Keratinocyte (primary cell): ENCODE data around the gene MAGI2. TPM values are rescaled to one million over a fixed set of nuclear protein-coding genes. Genes with fewer than 3 reads are reported as not detected.

Experiments used
- DNase-seq: peaks from one replicate; pipeline ENCODE4 v3.0.0-alpha.2; 2011; ENCODE audit warnings: low read depth, missing footprints, low spot score
- FAIRE-seq: peaks from 2 replicates; lab custom pipeline; 2011; peaks lifted over from hg19 to GRCh38; lab: Jason Lieb, UNC
- H2AFZ ChIP-seq: 2 replicates; pipeline ENCODE4 v1.6.0; 2012; ENCODE audit warnings: low read length, control low read depth, inconsistent platforms; ENCODE audit not compliant: control insufficient read depth
- H3K27ac ChIP-seq: 2 replicates; pipeline ENCODE4 v1.5.1; 2011; ENCODE audit warnings: low read length; ENCODE audit not compliant: control insufficient read depth, insufficient read depth
- H3K27me3 ChIP-seq: 3 replicates; pipeline ENCODE4 v1.6.0; 2011; ENCODE audit warnings: low read length; ENCODE audit not compliant: control insufficient read depth, insufficient read depth; ENCODE audit errors: extremely low read depth
- H3K36me3 ChIP-seq, 2 experiments: 2 replicates in 1 of 2; 3 replicates in 1 of 2; pipeline ENCODE4 v1.5.1; 2011; ENCODE audit warnings: low read length in 2 of 2, mild to moderate bottlenecking in 1 of 2; ENCODE audit not compliant: control insufficient read depth in 2 of 2, insufficient read depth in 2 of 2; ENCODE audit errors: extremely low read depth in 1 of 2
- H3K4me1 ChIP-seq: 3 replicates; pipeline ENCODE4 v1.5.1; 2011; ENCODE audit warnings: low read length; ENCODE audit not compliant: control insufficient read depth, insufficient read depth; ENCODE audit errors: extremely low read depth
- H3K4me2 ChIP-seq: 3 replicates; pipeline ENCODE4 v1.6.0; 2011; ENCODE audit warnings: low read depth, low read length; ENCODE audit not compliant: control insufficient read depth, insufficient read depth; ENCODE audit errors: extremely low read depth
- H3K4me3 ChIP-seq, 3 experiments: fragments of 200-600 bp in 1 of 3; sonication (generic) in 1 of 3; 2 replicates in 2 of 3; 3 replicates in 1 of 3; pipeline ENCODE4 v1.5.1; 2011 to 2016; ENCODE audit warnings: low read length in 3 of 3, mild to moderate bottlenecking in 3 of 3, control low read depth in 2 of 3, inconsistent platforms in 1 of 3, low read depth in 1 of 3, mixed read lengths in 1 of 3, mixed run types in 1 of 3, moderate library complexity in 1 of 3; ENCODE audit not compliant: control insufficient read depth in 2 of 3, insufficient read depth in 2 of 3; ENCODE audit errors: extremely low read depth in 1 of 3
- H3K79me2 ChIP-seq: 2 replicates; pipeline ENCODE4 v1.6.0; 2012; ENCODE audit warnings: low read length; ENCODE audit not compliant: control insufficient read depth, insufficient read depth
- H3K9ac ChIP-seq: 3 replicates; pipeline ENCODE4 v1.6.0; 2011; ENCODE audit warnings: low read length; ENCODE audit not compliant: control insufficient read depth, insufficient read depth; ENCODE audit errors: extremely low read depth
- H3K9me1 ChIP-seq: 3 replicates; pipeline ENCODE4 v1.6.0; 2011; ENCODE audit warnings: low read length; ENCODE audit not compliant: control insufficient read depth, insufficient read depth; ENCODE audit errors: extremely low read depth
- H3K9me3 ChIP-seq: 2 replicates; pipeline ENCODE4 v1.5.1; 2012; ENCODE audit warnings: low read depth, low read length; ENCODE audit not compliant: control insufficient read depth
- H4K20me1 ChIP-seq: 3 replicates; pipeline ENCODE4 v1.6.0; 2011; ENCODE audit warnings: low read length; ENCODE audit not compliant: control insufficient read depth, insufficient read depth; ENCODE audit errors: extremely low read depth
- CTCF ChIP-seq, 3 experiments: IDR thresholded peaks in 1 of 3; conservative IDR thresholded peaks in 1 of 3; optimal IDR thresholded peaks in 1 of 3; 2 replicates in 2 of 3; 3 replicates in 1 of 3; pipeline versions ENCODE3 to v1.5.1; 2011; ENCODE audit warnings: low read length in 3 of 3, mild to moderate bottlenecking in 3 of 3, moderate library complexity in 2 of 3, control low read depth in 1 of 3, inconsistent platforms in 1 of 3; ENCODE audit not compliant: insufficient read depth in 2 of 3; ENCODE audit errors: extremely low read depth in 1 of 3
- EZH2 ChIP-seq: IDR thresholded peaks from one replicate; pipeline ENCODE4 v1.6.1; 2012; ENCODE audit warnings: inconsistent platforms, mild to moderate bottlenecking, low read length, moderate library complexity
- dilution Hi-C: fragments of 300-500 bp; cut with MboI; formaldehyde crosslinking; loops from one replicate; pipeline ENCODE4 v1.7.0; 2020; ENCODE audit warnings: low sequenced_read_pairs; ENCODE audit not compliant: extremely low pct_ligation_motif_present
- polyA plus RNA-seq, 5 experiments: library from polyadenylated mRNA; depleted of rRNA in 3 of 5; stranded (reverse) in 3 of 5; stranded (forward) in 1 of 5; unstranded in 1 of 5; fragments of >200 nt; gene quantifications; 1 replicate in 1 of 5; 2 replicates in 3 of 5; 3 replicates in 1 of 5; pipeline versions ENCODE4 v1.2.1 to v1.2.3, GENCODE V29; 2011 to 2012; ENCODE audit warnings: missing spikeins in 2 of 5, low read depth in 1 of 5, low replicate concordance in 1 of 5

Gene MAGI2
- polyA plus RNA-seq, 1 donor (not counting 4 experiments of a cell fraction or from before 2014, with no cell fraction given), result 0.07 TPM

GRCh38 chr7:79149831-79150230 lies 303.6 kb downstream of the MAGI2 start:
- DNase-seq (no peak), FAIRE-seq (no peak)
- no peak overlapping the region for H3K27ac ChIP-seq
- H4K20me1 ChIP-seq, result no peaks in the 10 kb centered on the region
- no peaks in the 10 kb centered on the region for H3K9me1 ChIP-seq
- dilution Hi-C loops, result no loop called here
- TF ChIP-seq CTCF (optimal IDR thresholded peaks at IDR 0.05 in 1 of 3, IDR thresholded peaks at IDR 0.05 in 1 of 3, conservative IDR thresholded peaks at IDR 0.05 in 1 of 3; ENCODE audit: extremely low read depth in 1 of 3, insufficient read depth in 2 of 3, low read length in 3 of 3) (no peak), EZH2 (no peak)
- no peaks in the 10 kb centered on the region for H3K4me1 ChIP-seq
- no peak overlapping the region for H2AFZ ChIP-seq
- no peak overlapping the region for H3K4me3 ChIP-seq
- H3K4me2 ChIP-seq, result no peak overlapping the region
- H3K36me3 ChIP-seq, result no peaks in the 10 kb centered on the region
- H3K9me3 ChIP-seq, result no peaks in the 10 kb centered on the region
- no peaks in the 10 kb centered on the region for H3K79me2 ChIP-seq
- H3K9ac ChIP-seq, result no peak overlapping the region
- H3K27me3 ChIP-seq, result no peaks in the 10 kb centered on the region

- FAIRE-seq (no peak), DNase-seq (no peak)
- Histone ChIP-seq H3K9me3 (no peaks in the 10 kb centered on the region), H4K20me1 (no peaks in the 10 kb centered on the region), H3K9ac (no peak overlapping the region), H3K4me3 (no peak overlapping the region), H3K27ac (no peak overlapping the region), H2AFZ (no peak overlapping the region), H3K4me2 (no peak overlapping the region), H3K4me1 (no peaks in the 10 kb centered on the region), H3K79me2 (no peaks in the 10 kb centered on the region), H3K27me3 (no peaks in the 10 kb centered on the region), H3K36me3 (no peaks in the 10 kb centered on the region), H3K9me1 (no peaks in the 10 kb centered on the region)
- TF ChIP-seq EZH2, result no peak
- no peak for TF ChIP-seq CTCF (optimal IDR thresholded peaks at IDR 0.05 in 1 of 3, IDR thresholded peaks at IDR 0.05 in 1 of 3, conservative IDR thresholded peaks at IDR 0.05 in 1 of 3; ENCODE audit: extremely low read depth in 1 of 3, insufficient read depth in 2 of 3, low read length in 3 of 3)
- dilution Hi-C loops, result no loop called here
Observed at GRCh38 chr7:79142706-79143105, 310.8 kb downstream of the MAGI2 start.
